ENCODE measurements around the gene PLA1A.

PLA1A gene

DNA sequence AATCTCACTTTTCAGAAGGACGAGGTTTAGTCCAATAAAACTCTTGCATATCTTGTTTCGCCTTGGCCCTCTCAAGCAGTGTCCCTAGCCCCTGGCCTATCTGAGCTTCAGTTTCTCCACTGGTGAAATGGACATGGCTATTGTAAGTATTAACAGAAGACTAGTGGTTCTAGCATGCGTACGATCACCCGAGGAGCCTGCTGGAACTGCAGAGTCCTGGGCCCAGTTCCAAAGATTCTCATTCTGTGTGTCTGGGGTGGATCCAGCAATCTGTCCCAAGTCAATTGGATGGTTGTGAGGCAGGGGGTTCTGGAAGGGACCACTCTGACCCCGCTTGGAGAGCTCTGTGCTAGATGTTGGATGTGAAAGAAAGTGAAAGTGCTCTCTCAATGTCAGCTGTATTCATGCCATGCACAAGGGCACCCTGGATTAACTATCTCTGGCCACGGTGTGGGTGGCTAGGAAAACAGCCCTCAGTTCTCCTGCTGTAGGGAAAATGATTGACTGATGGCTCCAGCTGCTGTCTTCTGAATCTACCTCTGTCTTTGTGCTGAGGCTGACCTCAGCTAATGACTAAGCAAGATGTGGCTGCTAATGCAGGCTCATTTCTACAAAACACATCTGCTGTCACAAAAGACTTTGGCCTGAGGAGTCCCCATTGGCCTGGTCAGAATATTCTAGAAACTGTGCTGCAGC is 1.9 kb upstream of the PLA1A start:
- no peaks in the 10 kb centered on the region for H3K4me1 ChIP-seq (ENCODE audit: control insufficient read depth, insufficient read depth, low read length)
- H3K9me3 ChIP-seq (ENCODE audit: control insufficient read depth, insufficient read depth, low read length), result no peaks in the 10 kb centered on the region
- no peak overlapping the region for H3K9ac ChIP-seq (ENCODE audit: low read depth, low read length)
- H3K27me3 ChIP-seq (ENCODE audit: control insufficient read depth, insufficient read depth, low read length), result no peaks in the 10 kb centered on the region
- H3K4me3 ChIP-seq (ENCODE audit: low read depth, low read length), result no peak overlapping the region
- no peaks in the 10 kb centered on the region for H3K36me3 ChIP-seq (ENCODE audit: control insufficient read depth, insufficient read depth, low read length)

DNA sequence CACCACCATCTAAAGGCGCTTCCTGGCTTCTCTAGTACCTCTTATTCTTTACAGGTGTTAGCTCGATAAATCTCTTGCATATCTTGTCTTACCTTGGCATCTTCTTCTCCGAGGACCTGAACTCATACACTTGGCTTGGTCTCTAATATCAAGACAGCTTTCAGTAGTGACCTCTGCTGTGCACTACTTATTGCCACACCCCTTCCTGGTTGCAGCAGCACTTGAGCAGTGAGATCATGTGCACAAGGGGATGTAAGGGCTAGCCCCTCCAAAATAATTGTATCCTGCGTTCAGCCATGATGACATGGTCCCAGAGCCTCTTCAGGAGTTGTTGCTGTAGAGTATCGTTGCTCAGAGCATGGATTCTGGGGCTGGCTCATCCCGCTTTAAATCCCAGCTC is 1.3 kb upstream of the PLA1A start:
- Histone ChIP-seq H3K36me3 (ENCODE audit: control insufficient read depth, insufficient read depth, low read length) (no peaks in the 10 kb centered on the region), H3K9ac (ENCODE audit: low read depth, low read length) (no peak overlapping the region), H3K4me1 (ENCODE audit: control insufficient read depth, insufficient read depth, low read length) (peaks cover 3% of the 10 kb centered on the region), H3K27me3 (ENCODE audit: control insufficient read depth, insufficient read depth, low read length) (no peaks in the 10 kb centered on the region), H3K4me3 (ENCODE audit: low read depth, low read length) (no peak overlapping the region), H3K9me3 (ENCODE audit: control insufficient read depth, insufficient read depth, low read length) (no peaks in the 10 kb centered on the region)

DNA sequence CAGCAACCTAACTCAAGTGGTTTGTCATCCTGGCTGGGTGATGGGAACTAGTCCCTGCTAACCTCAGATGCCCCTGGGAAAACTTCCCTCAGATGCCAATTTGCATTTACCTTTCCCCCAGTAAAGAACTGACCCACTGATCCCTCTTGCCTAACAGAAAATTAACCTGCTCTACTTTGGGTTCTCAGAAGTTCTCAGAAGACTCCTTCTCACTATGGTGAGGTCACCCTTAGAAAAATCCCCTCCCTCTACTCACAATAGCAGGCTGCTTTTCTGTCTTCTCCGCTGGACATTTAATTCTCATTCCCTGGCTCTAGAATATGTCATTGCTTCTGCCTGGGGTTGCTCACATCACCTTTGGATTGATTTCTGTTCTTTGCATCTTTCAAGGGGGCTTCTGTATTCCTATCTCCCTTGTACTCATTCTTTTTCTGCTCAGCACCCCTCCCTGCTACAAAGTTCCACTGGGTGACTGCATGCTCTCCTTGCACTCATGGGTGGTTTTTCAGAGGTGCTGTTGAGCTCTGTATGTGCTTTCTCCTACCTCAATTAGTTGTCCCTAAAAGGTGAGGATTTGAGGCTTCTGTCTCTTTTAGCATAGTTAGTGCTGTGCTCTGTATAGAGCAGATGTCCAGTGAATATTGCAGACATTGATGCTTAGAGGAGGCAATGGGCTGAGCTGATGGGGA is 869 bp downstream of the PLA1A start:
- no peak overlapping the region for H3K4me3 ChIP-seq (ENCODE audit: low read depth, low read length)
- no peaks in the 10 kb centered on the region for H3K27me3 ChIP-seq (ENCODE audit: control insufficient read depth, insufficient read depth, low read length)
- H3K9ac ChIP-seq (ENCODE audit: low read depth, low read length), result no peak overlapping the region
- peaks cover 3% of the 10 kb centered on the region for H3K4me1 ChIP-seq (ENCODE audit: control insufficient read depth, insufficient read depth, low read length)
- H3K36me3 ChIP-seq (ENCODE audit: control insufficient read depth, insufficient read depth, low read length), result no peaks in the 10 kb centered on the region
- H3K9me3 ChIP-seq (ENCODE audit: control insufficient read depth, insufficient read depth, low read length), result no peaks in the 10 kb centered on the region

DNA sequence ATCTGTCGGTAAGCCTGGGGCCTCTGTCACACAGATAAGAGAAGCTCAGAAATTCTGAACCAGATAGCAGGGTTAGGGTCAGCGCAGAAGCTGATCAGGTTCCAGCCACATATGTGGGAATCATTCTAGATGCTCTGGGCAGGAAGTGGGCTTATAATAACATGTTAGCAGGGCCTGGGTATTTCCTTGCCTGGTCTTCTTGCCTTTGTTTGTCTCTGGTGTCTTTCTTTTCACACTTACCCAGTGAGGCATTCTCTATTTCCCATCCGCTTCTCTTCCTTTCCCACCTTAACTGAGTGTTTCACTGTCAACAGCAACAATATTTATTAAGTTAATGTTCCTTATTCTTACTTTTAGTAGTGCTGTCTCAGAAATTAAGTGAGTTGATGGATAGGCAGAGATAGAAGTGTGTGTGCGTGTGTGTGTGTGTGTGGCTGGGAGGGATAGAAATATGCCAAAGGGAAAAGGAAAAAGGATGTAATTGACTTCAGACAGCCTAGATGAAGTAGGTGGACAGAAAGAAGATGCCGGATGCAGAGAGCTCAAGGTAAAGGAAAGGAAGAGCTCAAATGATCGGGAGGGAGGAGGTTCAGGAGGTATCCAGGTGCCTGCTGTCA is 2.0 kb downstream of the PLA1A start:
- Histone ChIP-seq H3K4me1 (ENCODE audit: control insufficient read depth, insufficient read depth, low read length) (peaks cover 3% of the 10 kb centered on the region), H3K4me3 (ENCODE audit: low read depth, low read length) (no peak overlapping the region), H3K36me3 (ENCODE audit: control insufficient read depth, insufficient read depth, low read length) (no peaks in the 10 kb centered on the region), H3K9ac (ENCODE audit: low read depth, low read length) (no peak overlapping the region), H3K27me3 (ENCODE audit: control insufficient read depth, insufficient read depth, low read length) (no peaks in the 10 kb centered on the region), H3K9me3 (ENCODE audit: control insufficient read depth, insufficient read depth, low read length) (no peaks in the 10 kb centered on the region)

DNA sequence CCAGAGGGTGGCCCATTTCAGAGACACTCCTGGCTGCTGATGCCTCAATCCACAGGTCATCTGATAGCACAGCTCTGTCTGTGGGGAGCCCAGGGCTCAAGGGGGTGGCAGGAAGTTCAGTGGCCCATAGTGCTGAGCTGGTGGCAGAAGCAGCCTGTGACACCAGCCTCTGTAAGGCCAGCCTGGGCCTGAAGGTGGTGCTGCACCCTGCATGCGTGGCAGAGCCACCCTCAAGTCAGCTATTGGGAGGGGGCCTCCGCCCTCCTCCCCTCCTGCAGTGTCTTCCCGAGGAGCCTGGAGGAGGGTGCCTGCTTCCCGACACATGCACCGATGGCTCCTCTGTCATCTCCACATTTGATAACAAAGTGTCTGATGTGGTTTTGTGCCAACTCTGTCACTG is 3.0 kb downstream of the PLA1A start:
- Histone ChIP-seq H3K4me1 (ENCODE audit: control insufficient read depth, insufficient read depth, low read length) (peaks cover 3% of the 10 kb centered on the region), H3K36me3 (ENCODE audit: control insufficient read depth, insufficient read depth, low read length) (no peaks in the 10 kb centered on the region), H3K9ac (ENCODE audit: low read depth, low read length) (no peak overlapping the region), H3K4me3 (ENCODE audit: low read depth, low read length) (no peak overlapping the region), H3K9me3 (ENCODE audit: control insufficient read depth, insufficient read depth, low read length) (no peaks in the 10 kb centered on the region), H3K27me3 (ENCODE audit: control insufficient read depth, insufficient read depth, low read length) (no peaks in the 10 kb centered on the region)

GRCh38 chr3:119601154-119601553 is 3.5 kb downstream of the PLA1A start:
- H3K36me3 ChIP-seq (ENCODE audit: control insufficient read depth, insufficient read depth, low read length), result no peaks in the 10 kb centered on the region
- H3K4me1 ChIP-seq (ENCODE audit: control insufficient read depth, insufficient read depth, low read length), result peaks cover 3% of the 10 kb centered on the region
- H3K9ac ChIP-seq (ENCODE audit: low read depth, low read length), result no peak overlapping the region
- no peak overlapping the region for H3K4me3 ChIP-seq (ENCODE audit: low read depth, low read length)
- H3K9me3 ChIP-seq (ENCODE audit: control insufficient read depth, insufficient read depth, low read length), result no peaks in the 10 kb centered on the region
- H3K27me3 ChIP-seq (ENCODE audit: control insufficient read depth, insufficient read depth, low read length), result no peaks in the 10 kb centered on the region

DNA sequence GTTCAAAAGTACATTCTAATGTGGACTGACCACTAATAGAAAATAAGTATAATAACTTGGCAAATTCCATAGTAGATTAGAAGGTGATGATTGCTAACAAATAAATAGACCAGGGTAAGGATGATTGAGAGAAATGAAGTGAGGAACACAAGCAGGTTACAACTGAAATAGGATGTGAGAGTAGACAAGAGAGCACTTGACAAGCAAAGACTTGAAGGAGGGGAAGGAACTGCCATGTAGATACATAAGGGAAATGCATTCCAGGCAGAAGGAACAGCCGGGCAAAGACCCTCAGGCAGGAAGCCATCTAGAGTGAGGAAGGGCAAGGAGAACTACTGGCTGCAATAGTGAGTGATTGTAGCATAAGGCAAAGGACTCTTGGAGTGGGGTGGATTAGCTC is 5.0 kb downstream of the PLA1A start:
- peaks cover 3% of the 10 kb centered on the region for H3K4me1 ChIP-seq (ENCODE audit: control insufficient read depth, insufficient read depth, low read length)

DNA sequence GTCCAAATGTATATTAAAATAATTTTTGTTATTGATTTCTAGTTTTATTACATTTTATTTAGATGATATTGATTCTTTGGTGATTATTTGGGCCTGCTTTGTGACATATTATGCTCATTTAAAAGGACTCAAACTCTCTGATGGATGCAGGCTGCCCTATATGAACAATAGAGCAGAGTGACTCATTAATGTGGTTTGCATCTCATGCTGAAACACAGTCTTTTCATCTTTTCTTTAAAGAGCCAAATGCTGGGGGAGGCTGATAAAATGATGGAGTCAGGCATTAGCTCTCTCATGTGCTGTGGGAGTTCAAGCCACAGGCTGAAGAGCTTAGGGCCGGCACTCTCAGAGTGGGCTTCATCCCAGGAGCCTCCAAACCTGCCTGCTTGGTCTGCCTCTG is 7.2 kb downstream of the PLA1A start:
- peaks cover 3% of the 10 kb centered on the region for H3K4me1 ChIP-seq (ENCODE audit: control insufficient read depth, insufficient read depth, low read length)

More for the DNA sequence above, 5.0 kb downstream of the PLA1A start:
- Histone ChIP-seq H3K4me3 (ENCODE audit: low read depth, low read length) (no peak overlapping the region), H3K36me3 (ENCODE audit: control insufficient read depth, insufficient read depth, low read length) (no peaks in the 10 kb centered on the region), H3K27me3 (ENCODE audit: control insufficient read depth, insufficient read depth, low read length) (no peaks in the 10 kb centered on the region), H3K9ac (ENCODE audit: low read depth, low read length) (no peak overlapping the region), H3K9me3 (ENCODE audit: control insufficient read depth, insufficient read depth, low read length) (no peaks in the 10 kb centered on the region)

GRCh38 chr3:119608405-119609000 is 10.8 kb downstream of the PLA1A start:
- Histone ChIP-seq H3K27me3 (ENCODE audit: control insufficient read depth, insufficient read depth, low read length) (no peaks in the 10 kb centered on the region), H3K4me1 (ENCODE audit: control insufficient read depth, insufficient read depth, low read length) (no peaks in the 10 kb centered on the region), H3K9me3 (ENCODE audit: control insufficient read depth, insufficient read depth, low read length) (no peaks in the 10 kb centered on the region), H3K9ac (ENCODE audit: low read depth, low read length) (no peak overlapping the region), H3K36me3 (ENCODE audit: control insufficient read depth, insufficient read depth, low read length) (no peaks in the 10 kb centered on the region), H3K4me3 (ENCODE audit: low read depth, low read length) (no peak overlapping the region)

More for the DNA sequence above, 7.2 kb downstream of the PLA1A start:
- Histone ChIP-seq H3K36me3 (ENCODE audit: control insufficient read depth, insufficient read depth, low read length) (no peaks in the 10 kb centered on the region), H3K9ac (ENCODE audit: low read depth, low read length) (no peak overlapping the region), H3K27me3 (ENCODE audit: control insufficient read depth, insufficient read depth, low read length) (no peaks in the 10 kb centered on the region), H3K9me3 (ENCODE audit: control insufficient read depth, insufficient read depth, low read length) (no peaks in the 10 kb centered on the region), H3K4me3 (ENCODE audit: low read depth, low read length) (no peak overlapping the region)

DNA sequence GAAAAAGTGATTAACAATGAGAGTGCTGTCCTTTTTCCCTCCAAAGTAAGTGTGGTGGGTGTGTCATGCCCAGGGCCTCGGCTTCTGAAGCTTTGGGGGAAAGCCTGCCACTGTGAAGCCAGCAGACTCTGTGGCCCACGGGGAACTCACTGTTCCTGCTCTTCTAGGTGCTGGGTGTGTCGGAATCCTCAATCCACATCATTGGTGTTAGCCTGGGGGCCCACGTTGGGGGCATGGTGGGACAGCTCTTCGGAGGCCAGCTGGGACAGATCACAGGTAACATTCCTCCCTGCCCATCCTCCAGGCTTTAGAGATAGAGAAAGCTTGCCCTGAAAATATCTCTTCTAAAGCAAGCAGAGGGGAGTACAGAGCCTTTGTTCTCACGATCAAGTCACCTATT is 11.6 kb downstream of the PLA1A start:
- Histone ChIP-seq H3K4me3 (ENCODE audit: low read depth, low read length) (no peak overlapping the region), H3K4me1 (ENCODE audit: control insufficient read depth, insufficient read depth, low read length) (no peaks in the 10 kb centered on the region), H3K36me3 (ENCODE audit: control insufficient read depth, insufficient read depth, low read length) (no peaks in the 10 kb centered on the region), H3K9me3 (ENCODE audit: control insufficient read depth, insufficient read depth, low read length) (no peaks in the 10 kb centered on the region), H3K9ac (ENCODE audit: low read depth, low read length) (no peak overlapping the region), H3K27me3 (ENCODE audit: control insufficient read depth, insufficient read depth, low read length) (no peaks in the 10 kb centered on the region)

GRCh38 chr3:119611664-119612063 is 14.0 kb downstream of the PLA1A start:
- Histone ChIP-seq H3K9ac (ENCODE audit: low read depth, low read length) (no peak overlapping the region), H3K4me3 (ENCODE audit: low read depth, low read length) (no peak overlapping the region), H3K9me3 (ENCODE audit: control insufficient read depth, insufficient read depth, low read length) (no peaks in the 10 kb centered on the region), H3K36me3 (ENCODE audit: control insufficient read depth, insufficient read depth, low read length) (no peaks in the 10 kb centered on the region), H3K4me1 (ENCODE audit: control insufficient read depth, insufficient read depth, low read length) (no peaks in the 10 kb centered on the region), H3K27me3 (ENCODE audit: control insufficient read depth, insufficient read depth, low read length) (no peaks in the 10 kb centered on the region)
